ENCODE results near the gene IRX5. TPM values are rescaled to one million over a fixed set of nuclear protein-coding genes. Genes with fewer than 3 reads are reported as not detected.

The IRX5 gene
- total and polyA plus RNA-seq, 2 of the 8 experiments (the other 6 are each of a cell fraction or from before 2014, with no cell fraction given): 0.48 to 0.56 TPM

- TF ChIP-seq SIN3A (conservative IDR thresholded peaks at IDR 0.05 in 1 of 2, IDR thresholded peaks at IDR 0.05 in 1 of 2; ENCODE audit: low read depth in 1 of 2, low read length in 2 of 2): no peak
- TF ChIP-seq POLR2AphosphoS5 (IDR thresholded peaks at IDR 0.05; ENCODE audit: low read depth, low read length): no peak
- no peak for TF ChIP-seq SRF (IDR thresholded peaks at IDR 0.05; ENCODE audit: low read depth, low read length)
- TF ChIP-seq E2F6 (IDR thresholded peaks at IDR 0.05): no peak
Observed at GRCh38 chr16:54891346-54891745, 39.3 kb upstream of the IRX5 start (continued).

All from H1 (cell line).